ENCODE measurements around the gene HLA-DOB.

GRCh38 chr6:32815996-32816395 lies 806 bp downstream of the HLA-DOB start:
- TF ChIP-seq POLR2A (IDR thresholded peaks at IDR 0.05) (peak in 2 of 3 donors; percentile 54 to 86), CTCF (IDR thresholded peaks at IDR 0.05 in 8 of 11, conservative IDR thresholded peaks at IDR 0.05 in 3 of 11) (no peak), POLR2AphosphoS5 (IDR thresholded peaks at IDR 0.05) (peak in 1 of 3 donors; percentile 20)

Data from spleen (tissue), 7 donors.